WTC11 (cell line): ENCODE data around the gene LIPI. TPM values are rescaled to one million over a fixed set of nuclear protein-coding genes. Genes with fewer than 3 reads are reported as not detected.

ENCODE experiments used
- ATAC-seq: fragments of 200-7000 bp; cut with Tn5 transposase; 2 replicates; pipeline ENCODE4 v1.10.0; 2021; ENCODE audit warnings: mild to moderate bottlenecking, moderate library complexity
- CTCF ChIA-PET: fragments of 300-600 bp; sonication (Branson Sonifier 250); formaldehyde crosslinking; loops from one replicate; lab custom pipeline; 2021; ENCODE audit warnings: antibody characterized with exemption; lab: Charles Lee
- POLR2A ChIA-PET: fragments of 350-600 bp; sonication (Branson Sonifier 250); formaldehyde crosslinking; loops from one replicate; lab custom pipeline; 2021; ENCODE audit warnings: antibody characterized with exemption; lab: Charles Lee
- DNase-seq: peaks from one replicate; pipeline ENCODE4 v3.0.0; 2021; ENCODE audit warnings: low spot score
- H3K27ac Mint-ChIP-seq: 2 replicates; pipeline ENCODE4 v1.8.0; 2021; ENCODE audit warnings: mixed read lengths
- H3K27me3 Mint-ChIP-seq: 2 replicates; pipeline ENCODE4 v1.8.0; 2021; ENCODE audit warnings: low read depth, mild to moderate bottlenecking, moderate library complexity, mixed read lengths
- H3K36me3 Mint-ChIP-seq: 2 replicates; pipeline ENCODE4 v1.8.0; 2021; ENCODE audit warnings: mixed read lengths
- H3K4me1 Mint-ChIP-seq: 2 replicates; pipeline ENCODE4 v1.8.0; 2022; ENCODE audit warnings: mixed read lengths
- H3K4me3 Mint-ChIP-seq: 2 replicates; pipeline ENCODE4 v1.8.0; 2021; ENCODE audit warnings: mild to moderate bottlenecking, moderate library complexity, mixed read lengths
- H3K9me3 Mint-ChIP-seq: 2 replicates; pipeline ENCODE4 v1.8.0; 2021; ENCODE audit warnings: mixed read lengths
- CREB1 ChIP-seq: sonication (generic); formaldehyde crosslinking; IDR thresholded peaks from 2 replicates; pipeline ENCODE4 v1.8.0; 2023; ENCODE audit warnings: mild to moderate bottlenecking, missing genetic modification reagents
- E2F4 ChIP-seq: sonication (generic); formaldehyde crosslinking; IDR thresholded peaks from 2 replicates; pipeline ENCODE4 v1.8.1; 2022; ENCODE audit warnings: low read depth, mild to moderate bottlenecking, moderate library complexity, missing genetic modification reagents, borderline replicate concordance
- FOXJ3 ChIP-seq: sonication (generic); formaldehyde crosslinking; IDR thresholded peaks from 2 replicates; pipeline ENCODE4 v1.9.0; 2021; ENCODE audit warnings: missing genetic modification reagents, mild to moderate bottlenecking, borderline replicate concordance
- FOXP1 ChIP-seq: sonication (generic); formaldehyde crosslinking; IDR thresholded peaks from 2 replicates; pipeline ENCODE4 v1.8.0; 2022; ENCODE audit warnings: missing genetic modification reagents, mild to moderate bottlenecking, moderate library complexity, borderline replicate concordance
- GRHL2 ChIP-seq: fragments of 250-450 bp; sonication (Bioruptor Pico); IDR thresholded peaks from 2 replicates; pipeline ENCODE4 v1.8.0; 2022; ENCODE audit warnings: mild to moderate bottlenecking, moderate library complexity; ENCODE audit not compliant: insufficient replicate concordance, severe bottlenecking
- HMGA2 ChIP-seq: fragments of 250-450 bp; sonication (Bioruptor Pico); IDR thresholded peaks from 2 replicates; pipeline ENCODE4 v1.4.0; 2021; ENCODE audit warnings: mild to moderate bottlenecking, moderate library complexity
- HMGXB4 ChIP-seq: sonication (generic); formaldehyde crosslinking; IDR thresholded peaks from 2 replicates; pipeline ENCODE4 v1.8.1; 2023; ENCODE audit warnings: mild to moderate bottlenecking, moderate library complexity, missing genetic modification reagents
- IRF1 ChIP-seq: sonication (generic); formaldehyde crosslinking; IDR thresholded peaks from 2 replicates; pipeline ENCODE4 v1.8.0; 2023; ENCODE audit warnings: missing genetic modification reagents
- NR1H2 ChIP-seq: sonication (generic); formaldehyde crosslinking; IDR thresholded peaks from 2 replicates; pipeline ENCODE4 v1.9.0; 2021; ENCODE audit warnings: mild to moderate bottlenecking, moderate library complexity, missing genetic modification reagents
- ZNF416 ChIP-seq: fragments of 250-450 bp; sonication (Bioruptor Pico); IDR thresholded peaks from 2 replicates; pipeline ENCODE4 v1.9.0; 2021; ENCODE audit warnings: mild to moderate bottlenecking, inconsistent platforms
- ZNF423 ChIP-seq: fragments of 250-450 bp; sonication (Bioruptor Pico); IDR thresholded peaks from 2 replicates; pipeline ENCODE4 v2.1.2; 2022; ENCODE audit warnings: mild to moderate bottlenecking, moderate library complexity
- ZNF532 ChIP-seq: fragments of 250-450 bp; sonication (Bioruptor Pico); IDR thresholded peaks from 2 replicates; pipeline ENCODE4 v1.9.0; 2021; ENCODE audit warnings: mild to moderate bottlenecking, borderline replicate concordance
- total RNA-seq: library from RNA; stranded (reverse); gene quantifications from 3 replicates; pipeline ENCODE4 v1.2.3, GENCODE V29; 2021
- TF ChIP-seq, protein P1 (sequence below): sonication (generic); formaldehyde crosslinking; IDR thresholded peaks from 2 replicates; pipeline ENCODE4 v1.8.1; 2022; ENCODE audit warnings: mild to moderate bottlenecking, moderate library complexity, missing genetic modification reagents
- TF ChIP-seq, protein P2 (sequence below): sonication (generic); formaldehyde crosslinking; IDR thresholded peaks from 2 replicates; pipeline ENCODE4 v1.8.0; 2022; ENCODE audit warnings: mild to moderate bottlenecking, missing genetic modification reagents
- TF ChIP-seq, protein P3 (sequence below): sonication (generic); formaldehyde crosslinking; IDR thresholded peaks from 2 replicates; pipeline ENCODE4 v1.8.1; 2022; ENCODE audit warnings: mild to moderate bottlenecking, missing genetic modification reagents, moderate library complexity, borderline replicate concordance

Gene LIPI
- total RNA-seq, 1 experiment from 2014 or later = not detected

GRCh38 chr21:14096172-14096571 lies 114.6 kb downstream of the LIPI start:
- no peak overlapping the region for H3K4me3 Mint-ChIP-seq
- ChIA-PET POLR2A (no interaction called here), CTCF (interaction anchor here (1.0 kb wide), 1 partner anchor 23 kb away, joined by 3 read pairs; no protein-coding TSS in a partner anchor)
- H3K4me1 Mint-ChIP-seq = peaks cover 6% of the 10 kb centered on the region
- ATAC-seq = no peak
- H3K27ac Mint-ChIP-seq = no peak overlapping the region
- no peak for TF ChIP-seq FOXJ3 (CRISPR knock-in tag)
- TF ChIP-seq NR1H2 (CRISPR knock-in tag) = no peak
- TF ChIP-seq, protein P1, sequence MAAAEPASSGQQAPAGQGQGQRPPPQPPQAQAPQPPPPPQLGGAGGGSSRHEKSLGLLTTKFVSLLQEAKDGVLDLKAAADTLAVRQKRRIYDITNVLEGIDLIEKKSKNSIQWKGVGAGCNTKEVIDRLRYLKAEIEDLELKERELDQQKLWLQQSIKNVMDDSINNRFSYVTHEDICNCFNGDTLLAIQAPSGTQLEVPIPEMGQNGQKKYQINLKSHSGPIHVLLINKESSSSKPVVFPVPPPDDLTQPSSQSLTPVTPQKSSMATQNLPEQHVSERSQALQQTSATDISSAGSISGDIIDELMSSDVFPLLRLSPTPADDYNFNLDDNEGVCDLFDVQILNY (CRISPR knock-in tag) = no peak
- TF ChIP-seq, protein P2, sequence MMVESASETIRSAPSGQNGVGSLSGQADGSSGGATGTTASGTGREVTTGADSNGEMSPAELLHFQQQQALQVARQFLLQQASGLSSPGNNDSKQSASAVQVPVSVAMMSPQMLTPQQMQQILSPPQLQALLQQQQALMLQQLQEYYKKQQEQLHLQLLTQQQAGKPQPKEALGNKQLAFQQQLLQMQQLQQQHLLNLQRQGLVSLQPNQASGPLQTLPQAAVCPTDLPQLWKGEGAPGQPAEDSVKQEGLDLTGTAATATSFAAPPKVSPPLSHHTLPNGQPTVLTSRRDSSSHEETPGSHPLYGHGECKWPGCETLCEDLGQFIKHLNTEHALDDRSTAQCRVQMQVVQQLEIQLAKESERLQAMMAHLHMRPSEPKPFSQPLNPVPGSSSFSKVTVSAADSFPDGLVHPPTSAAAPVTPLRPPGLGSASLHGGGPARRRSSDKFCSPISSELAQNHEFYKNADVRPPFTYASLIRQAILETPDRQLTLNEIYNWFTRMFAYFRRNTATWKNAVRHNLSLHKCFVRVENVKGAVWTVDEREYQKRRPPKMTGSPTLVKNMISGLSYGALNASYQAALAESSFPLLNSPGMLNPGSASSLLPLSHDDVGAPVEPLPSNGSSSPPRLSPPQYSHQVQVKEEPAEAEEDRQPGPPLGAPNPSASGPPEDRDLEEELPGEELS (CRISPR knock-in tag) = no peak
- no peak for TF ChIP-seq HMGXB4 (CRISPR knock-in tag)
- H3K27me3 Mint-ChIP-seq = no peaks in the 10 kb centered on the region
- DNase-seq = no peak
- H3K9me3 Mint-ChIP-seq = peaks cover 21% of the 10 kb centered on the region
- H3K36me3 Mint-ChIP-seq = peaks cover 40% of the 10 kb centered on the region

DNA sequence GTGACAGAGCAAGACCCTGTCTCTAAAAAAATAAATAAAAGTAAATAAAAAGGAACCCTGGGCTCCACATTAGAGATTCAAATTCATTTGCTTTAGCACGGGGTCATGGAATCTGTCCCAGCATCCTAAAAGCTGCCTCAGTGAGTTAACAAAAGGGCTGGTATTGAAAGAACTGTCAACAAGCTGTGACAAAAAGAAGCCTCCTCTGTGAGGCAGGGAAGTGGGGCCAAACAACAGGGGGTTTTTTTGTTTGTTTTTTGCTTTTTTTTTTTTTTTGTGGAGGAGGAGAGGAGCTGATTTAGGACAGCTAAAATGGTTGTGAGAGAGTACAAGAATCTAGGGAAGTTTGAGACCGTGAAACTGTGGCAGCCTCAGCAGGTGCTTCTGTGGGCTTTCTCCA lies 115.7 kb downstream of the LIPI start:
- H3K27ac Mint-ChIP-seq = no peak overlapping the region
- DNase-seq = no peak
- ChIA-PET POLR2A (interaction anchor here (0.7 to 0.9 kb wide), 2 partner anchors 11 to 14 kb away, joined by 3 read pairs; no protein-coding TSS in a partner anchor), CTCF (interaction anchor here (0.9 kb wide), 1 partner anchor 25 kb away, joined by 4 read pairs; no protein-coding TSS in a partner anchor)
- H3K36me3 Mint-ChIP-seq = peaks cover 43% of the 10 kb centered on the region
- H3K4me1 Mint-ChIP-seq = peaks cover 6% of the 10 kb centered on the region
- H3K4me3 Mint-ChIP-seq = no peak overlapping the region
- H3K27me3 Mint-ChIP-seq = no peaks in the 10 kb centered on the region
- ATAC-seq = no peak
- TF ChIP-seq ZNF423 (CRISPR knock-in tag) (no peak), E2F4 (no peak), IRF1 (CRISPR knock-in tag) (no peak)
- H3K9me3 Mint-ChIP-seq = peaks cover 21% of the 10 kb centered on the region

GRCh38 chr21:14092834-14093560 lies 117.8 kb downstream of the LIPI start:
- CTCF ChIA-PET = no interaction called here
- peaks cover 6% of the 10 kb centered on the region for H3K4me1 Mint-ChIP-seq
- H3K4me3 Mint-ChIP-seq = no peak overlapping the region
- POLR2A ChIA-PET = no interaction called here
- no peaks in the 10 kb centered on the region for H3K27me3 Mint-ChIP-seq
- H3K36me3 Mint-ChIP-seq = peaks cover 32% of the 10 kb centered on the region
- H3K9me3 Mint-ChIP-seq = peaks cover 18% of the 10 kb centered on the region
- no peak overlapping the region for H3K27ac Mint-ChIP-seq
- ATAC-seq (no peak), DNase-seq (no peak)
- TF ChIP-seq ZNF416 = no peak
- no peak for TF ChIP-seq ZNF532 (CRISPR knock-in tag)
- TF ChIP-seq HMGA2 = no peak
- no peak for TF ChIP-seq CREB1 (CRISPR knock-in tag)
- no peak for TF ChIP-seq GRHL2
- TF ChIP-seq, protein P3, sequence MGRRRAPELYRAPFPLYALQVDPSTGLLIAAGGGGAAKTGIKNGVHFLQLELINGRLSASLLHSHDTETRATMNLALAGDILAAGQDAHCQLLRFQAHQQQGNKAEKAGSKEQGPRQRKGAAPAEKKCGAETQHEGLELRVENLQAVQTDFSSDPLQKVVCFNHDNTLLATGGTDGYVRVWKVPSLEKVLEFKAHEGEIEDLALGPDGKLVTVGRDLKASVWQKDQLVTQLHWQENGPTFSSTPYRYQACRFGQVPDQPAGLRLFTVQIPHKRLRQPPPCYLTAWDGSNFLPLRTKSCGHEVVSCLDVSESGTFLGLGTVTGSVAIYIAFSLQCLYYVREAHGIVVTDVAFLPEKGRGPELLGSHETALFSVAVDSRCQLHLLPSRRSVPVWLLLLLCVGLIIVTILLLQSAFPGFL = no peak
- no peak for TF ChIP-seq NR1H2 (CRISPR knock-in tag)
- TF ChIP-seq FOXP1 (CRISPR knock-in tag) = no peak
